Left forelimb (tissue), 1 donor: ENCODE results near the gene AUNIP.

ENCODE experiments used
- DNase-seq: peaks from one replicate; pipeline ENCODE4 v3.0.0-alpha.2; 2018; ENCODE audit warnings: low spot score

The AUNIP gene

GRCh38 chr1:25828491-25828890 is 30.8 kb downstream of the AUNIP start:
- DNase-seq: no peak

- DNase-seq: no peak
Measured at GRCh38 chr1:25826571-25826970, 32.7 kb downstream of the AUNIP start.

- no peak for DNase-seq
Measured at GRCh38 chr1:25825605-25826004, 33.7 kb downstream of the AUNIP start.

- DNase-seq: no peak
Measured at GRCh38 chr1:25821630-25822091, 37.6 kb downstream of the AUNIP start.

GRCh38 chr1:25821112-25821476 is 38.2 kb downstream of the AUNIP start:
- DNase-seq: no peak

- DNase-seq: no peak
Measured at GRCh38 chr1:25820247-25821111, 38.8 kb downstream of the AUNIP start.

GRCh38 chr1:25819491-25820246 is 39.6 kb downstream of the AUNIP start, which contains the start of gene MTFR1L:
Gene MTFR1L, plus strand, starts transcription at chr1:25819954. Its CDS starts 3,151 bp downstream, at chr1:25823105.
- DNase-seq: peak; percentile 93

- no peak for DNase-seq
Measured at GRCh38 chr1:25818569-25818968, 40.7 kb downstream of the AUNIP start.

GRCh38 chr1:25817840-25818501 is 41.3 kb downstream of the AUNIP start:
- no peak for DNase-seq

- DNase-seq: no peak
Measured at GRCh38 chr1:25816112-25816718, 43.0 kb downstream of the AUNIP start.

GRCh38 chr1:25815208-25816111 is 43.8 kb downstream of the AUNIP start:
- DNase-seq: no peak

GRCh38 chr1:25814549-25815087 is 44.6 kb downstream of the AUNIP start:
- DNase-seq: no peak

- no peak for DNase-seq
Measured at GRCh38 chr1:25813734-25814471, 45.4 kb downstream of the AUNIP start.

- no peak for DNase-seq
Measured at GRCh38 chr1:25813071-25813733, 46.1 kb downstream of the AUNIP start.

GRCh38 chr1:25811384-25812082 is 47.7 kb downstream of the AUNIP start:
- no peak for DNase-seq

GRCh38 chr1:25810341-25811299 is 48.6 kb downstream of the AUNIP start:
- peak; percentile 84 for DNase-seq

GRCh38 chr1:25809929-25810328 is 49.3 kb downstream of the AUNIP start:
- DNase-seq: no peak
